ENCODE data around the gene CALU. TPM values are rescaled to one million over a fixed set of nuclear protein-coding genes. Genes with fewer than 3 reads are reported as not detected.

Gene CALU
- total and polyA plus RNA-seq, 10 donors = 7.9 to 98.8 (median 58.9) TPM

DNA sequence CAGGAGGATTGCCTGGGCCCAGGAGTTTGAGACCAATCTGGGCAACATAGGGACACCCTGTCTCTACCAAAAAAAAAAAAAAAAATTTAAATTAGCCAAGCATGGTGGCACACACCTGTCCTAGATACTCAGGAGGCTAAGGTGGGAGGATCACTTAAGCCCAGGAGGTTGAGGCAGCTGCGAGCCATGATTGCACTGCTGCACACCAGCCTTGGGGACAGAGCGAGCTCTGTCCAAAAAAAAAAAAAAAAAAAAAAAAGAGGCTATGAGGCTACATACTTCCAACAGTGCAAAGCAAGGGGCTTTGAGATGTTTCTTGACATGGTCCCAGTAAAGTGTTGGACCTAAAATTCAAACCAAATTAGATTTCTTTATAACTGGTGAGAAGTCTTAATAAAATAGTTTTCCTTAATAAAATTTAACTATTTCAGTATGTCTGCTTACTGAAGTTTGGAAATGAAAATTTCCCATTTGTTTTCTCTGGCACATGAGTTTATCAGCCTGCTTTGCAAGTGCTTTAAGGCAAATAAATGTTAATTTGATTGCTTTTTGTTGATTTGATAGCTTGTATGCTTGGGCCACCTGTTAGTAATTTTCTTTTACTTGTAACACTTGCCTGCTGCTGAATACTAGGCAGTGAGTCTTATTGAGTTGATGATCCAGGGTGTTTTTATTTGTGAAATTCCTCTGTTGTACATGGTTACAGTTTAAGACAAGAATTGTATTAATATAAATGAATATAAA is 16.1 kb downstream of the CALU start:
- TF ChIP-seq POLR2AphosphoS5 (IDR thresholded peaks at IDR 0.05) (no peak), POLR2A (IDR thresholded peaks at IDR 0.05) (no peak)
- TF ChIP-seq, protein P1, sequence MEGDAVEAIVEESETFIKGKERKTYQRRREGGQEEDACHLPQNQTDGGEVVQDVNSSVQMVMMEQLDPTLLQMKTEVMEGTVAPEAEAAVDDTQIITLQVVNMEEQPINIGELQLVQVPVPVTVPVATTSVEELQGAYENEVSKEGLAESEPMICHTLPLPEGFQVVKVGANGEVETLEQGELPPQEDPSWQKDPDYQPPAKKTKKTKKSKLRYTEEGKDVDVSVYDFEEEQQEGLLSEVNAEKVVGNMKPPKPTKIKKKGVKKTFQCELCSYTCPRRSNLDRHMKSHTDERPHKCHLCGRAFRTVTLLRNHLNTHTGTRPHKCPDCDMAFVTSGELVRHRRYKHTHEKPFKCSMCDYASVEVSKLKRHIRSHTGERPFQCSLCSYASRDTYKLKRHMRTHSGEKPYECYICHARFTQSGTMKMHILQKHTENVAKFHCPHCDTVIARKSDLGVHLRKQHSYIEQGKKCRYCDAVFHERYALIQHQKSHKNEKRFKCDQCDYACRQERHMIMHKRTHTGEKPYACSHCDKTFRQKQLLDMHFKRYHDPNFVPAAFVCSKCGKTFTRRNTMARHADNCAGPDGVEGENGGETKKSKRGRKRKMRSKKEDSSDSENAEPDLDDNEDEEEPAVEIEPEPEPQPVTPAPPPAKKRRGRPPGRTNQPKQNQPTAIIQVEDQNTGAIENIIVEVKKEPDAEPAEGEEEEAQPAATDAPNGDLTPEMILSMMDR (IDR thresholded peaks at IDR 0.05 in 8 of 11, conservative IDR thresholded peaks at IDR 0.05 in 3 of 11) = no peak
- no peak for DNase-seq
- intact Hi-C loops (cut with DNase I; ENCODE audit: low total_unique reads) = no loop called here
- Histone ChIP-seq H3K4me3 (no peak overlapping the region), H3K27me3 (replicated peaks in 1 of 7) (no peaks in the 10 kb centered on the region), H3K9me3 (no peaks in the 10 kb centered on the region), H3K36me3 (peaks cover 0 to 99% (median 60%) of the 10 kb centered on the region in 6 donors), H3K27ac (no peak overlapping the region), H3K4me1 (no peaks in the 10 kb centered on the region)
- WGBS, 5 donors = 93 to 99% (median 96%) methylated on average over 2 of the region's 2 CpGs

DNA sequence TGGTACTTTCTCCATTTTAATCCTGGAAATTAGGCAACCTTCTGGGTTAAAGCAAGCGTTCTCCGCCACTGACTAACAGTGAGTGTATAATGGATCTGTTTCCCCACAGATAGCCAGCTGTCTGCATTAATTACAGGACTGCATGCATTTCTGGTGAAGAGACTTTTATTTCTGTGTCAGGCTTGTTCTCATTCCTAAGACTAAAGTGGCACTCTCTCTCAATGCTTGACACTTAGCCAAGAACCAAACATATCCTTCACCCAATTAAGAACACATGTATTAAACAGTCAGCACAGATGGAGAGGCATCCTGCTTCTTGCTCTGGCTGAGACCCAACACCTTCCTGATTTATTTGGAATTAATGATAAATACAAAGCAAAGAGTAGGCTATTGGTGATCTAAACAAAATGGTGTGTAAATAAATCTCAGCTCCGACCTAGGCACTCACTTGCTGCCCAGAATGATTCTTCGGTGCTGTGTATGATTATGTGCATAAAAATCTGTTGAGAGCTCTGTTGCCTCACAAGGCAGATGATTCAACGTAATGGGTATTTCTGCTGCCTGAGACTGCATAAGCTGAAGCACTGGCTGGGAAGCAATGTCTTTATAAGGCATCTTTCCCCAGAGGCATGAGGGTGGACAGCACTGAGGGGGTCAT is 16.8 kb downstream of the CALU start:
- Histone ChIP-seq H3K4me1 (no peaks in the 10 kb centered on the region), H3K9me3 (no peaks in the 10 kb centered on the region), H3K4me3 (no peak overlapping the region), H3K36me3 (peaks cover 0 to 99% (median 63%) of the 10 kb centered on the region in 6 donors), H3K27me3 (replicated peaks in 1 of 7) (no peaks in the 10 kb centered on the region), H3K27ac (no peak overlapping the region)
- 91 to 94% (median 93%) methylated on average over 5 of the region's 5 CpGs for WGBS, 5 donors
- DNase-seq = no peak
- no peak for TF ChIP-seq POLR2AphosphoS5 (IDR thresholded peaks at IDR 0.05)
- TF ChIP-seq POLR2A (IDR thresholded peaks at IDR 0.05) = no peak
- TF ChIP-seq, protein P1 (IDR thresholded peaks at IDR 0.05 in 8 of 11, conservative IDR thresholded peaks at IDR 0.05 in 3 of 11) = no peak
- intact Hi-C loops (cut with DNase I; ENCODE audit: low total_unique reads) = no loop called here

GRCh38 chr7:128757203-128757602 is 18.0 kb downstream of the CALU start:
- no peaks in the 10 kb centered on the region for H3K27me3 ChIP-seq (replicated peaks in 1 of 7)
- TF ChIP-seq, protein P1 (IDR thresholded peaks at IDR 0.05 in 8 of 11, conservative IDR thresholded peaks at IDR 0.05 in 3 of 11) = no peak
- no peak for TF ChIP-seq POLR2A (IDR thresholded peaks at IDR 0.05)
- no peak for TF ChIP-seq POLR2AphosphoS5 (IDR thresholded peaks at IDR 0.05)
- peaks cover 0 to 99% (median 68%) of the 10 kb centered on the region in 6 donors for H3K36me3 ChIP-seq
- no peak overlapping the region for H3K27ac ChIP-seq
- no peak for DNase-seq
- H3K4me1 ChIP-seq = no peaks in the 10 kb centered on the region
- H3K4me3 ChIP-seq = no peak overlapping the region
- no peaks in the 10 kb centered on the region for H3K9me3 ChIP-seq
- intact Hi-C loops (cut with DNase I; ENCODE audit: low total_unique reads) = no loop called here
- WGBS, 5 donors = 76 to 88% (median 82%) methylated on average over 2 of the region's 2 CpGs

DNA sequence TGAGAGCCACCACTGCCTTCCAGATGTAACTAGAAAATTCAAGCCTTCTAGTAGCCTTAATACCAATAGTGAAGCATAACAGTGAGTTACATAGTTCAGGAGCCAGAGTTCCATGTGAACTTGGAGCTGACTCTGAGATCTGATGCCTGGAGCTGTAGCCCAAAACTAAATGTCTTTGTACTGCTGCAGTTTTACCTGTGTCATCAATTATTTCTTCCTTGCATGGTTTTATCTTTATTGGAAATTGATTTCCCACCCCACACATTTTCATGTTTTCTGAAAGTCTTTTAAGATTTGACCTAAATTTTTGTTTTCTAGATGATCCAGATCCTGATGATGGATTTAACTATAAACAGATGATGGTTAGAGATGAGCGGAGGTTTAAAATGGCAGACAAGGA is 19.4 kb downstream of the CALU start:
- H3K9me3 ChIP-seq = no peaks in the 10 kb centered on the region
- H3K27me3 ChIP-seq (replicated peaks in 1 of 7) = no peaks in the 10 kb centered on the region
- WGBS, 5 donors = 93 to 100% (median 99%) methylated on average over 1 of the region's 1 CpG
- peaks cover 0 to 99% (median 69%) of the 10 kb centered on the region in 6 donors for H3K36me3 ChIP-seq
- H3K27ac ChIP-seq = no peak overlapping the region
- no peak overlapping the region for H3K4me3 ChIP-seq
- DNase-seq = no peak
- intact Hi-C loops (cut with DNase I; ENCODE audit: low total_unique reads) = no loop called here
- TF ChIP-seq, protein P1 (IDR thresholded peaks at IDR 0.05 in 8 of 11, conservative IDR thresholded peaks at IDR 0.05 in 3 of 11) = no peak
- H3K4me1 ChIP-seq = no peaks in the 10 kb centered on the region

All from spleen (tissue), 11 donors.